HEK293T (cell line): Measurements from ENCODE around the gene PGS1.

Source experiments
- FOXM1 ChIP-seq: fragments of 450-650 bp; IDR thresholded peaks from 2 replicates; pipeline ENCODE4 v1.6.1; 2017; ENCODE audit warnings: mild to moderate bottlenecking, borderline replicate concordance
- HDGF ChIP-seq: fragments of 450-650 bp; IDR thresholded peaks from 2 replicates; pipeline ENCODE4 v1.6.1; 2017; ENCODE audit warnings: antibody characterized with exemption, borderline replicate concordance
- LEF1 ChIP-seq: fragments of 450-650 bp; IDR thresholded peaks from 2 replicates; pipeline ENCODE4 v1.6.1; 2017; ENCODE audit warnings: mild to moderate bottlenecking, borderline replicate concordance
- SP1 ChIP-seq: fragments of 450-650 bp; IDR thresholded peaks from 2 replicates; pipeline ENCODE4 v1.6.1; 2017
- TARDBP ChIP-seq: fragments of 450-650 bp; IDR thresholded peaks from 2 replicates; pipeline ENCODE4 v1.6.1; 2016
- TF ChIP-seq, protein P1 (sequence below): fragments of 450-650 bp; IDR thresholded peaks from 2 replicates; pipeline ENCODE4 v1.6.1; 2016

- TF ChIP-seq SP1 (no peak), TARDBP (no peak), HDGF (no peak), LEF1 (no peak), FOXM1 (no peak)
- TF ChIP-seq, protein P1, sequence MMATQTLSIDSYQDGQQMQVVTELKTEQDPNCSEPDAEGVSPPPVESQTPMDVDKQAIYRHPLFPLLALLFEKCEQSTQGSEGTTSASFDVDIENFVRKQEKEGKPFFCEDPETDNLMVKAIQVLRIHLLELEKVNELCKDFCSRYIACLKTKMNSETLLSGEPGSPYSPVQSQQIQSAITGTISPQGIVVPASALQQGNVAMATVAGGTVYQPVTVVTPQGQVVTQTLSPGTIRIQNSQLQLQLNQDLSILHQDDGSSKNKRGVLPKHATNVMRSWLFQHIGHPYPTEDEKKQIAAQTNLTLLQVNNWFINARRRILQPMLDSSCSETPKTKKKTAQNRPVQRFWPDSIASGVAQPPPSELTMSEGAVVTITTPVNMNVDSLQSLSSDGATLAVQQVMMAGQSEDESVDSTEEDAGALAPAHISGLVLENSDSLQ = no peak
Measured at GRCh38 chr17:78341559-78342448, 36.6 kb upstream of the PGS1 start.
